K562 (cell line): ENCODE data around the gene CDC45. TPM values are rescaled to one million over a fixed set of nuclear protein-coding genes. Genes with fewer than 3 reads are reported as not detected.

Experiments
- BCOR ChIP-seq: fragments of 450-650 bp; IDR thresholded peaks from 2 replicates; pipeline ENCODE4 v1.6.1; 2016
- HLTF ChIP-seq: fragments of 450-650 bp; IDR thresholded peaks from 2 replicates; pipeline ENCODE4 v1.6.1; 2016
- HSF4 ChIP-seq: fragments of 250-450 bp; sonication (Bioruptor Pico); IDR thresholded peaks from 2 replicates; pipeline ENCODE4 v2.1.2; 2022; ENCODE audit warnings: mild to moderate bottlenecking, moderate library complexity, borderline replicate concordance
- NKRF ChIP-seq: fragments of 450-650 bp; IDR thresholded peaks from 2 replicates; pipeline ENCODE4 v1.6.1; 2016; ENCODE audit warnings: borderline replicate concordance
- NR2F6 ChIP-seq: fragments of 450-650 bp; formaldehyde crosslinking; IDR thresholded peaks from 2 replicates; pipeline ENCODE4 v1.4.0; 2020; ENCODE audit warnings: mild to moderate bottlenecking
- PHB2 ChIP-seq: fragments of 450-650 bp; IDR thresholded peaks from 2 replicates; pipeline ENCODE4 v1.6.1; 2017; ENCODE audit warnings: low read depth
- POLR2H ChIP-seq: IDR thresholded peaks from 2 replicates; pipeline ENCODE4 v1.6.1; 2016; ENCODE audit warnings: missing genetic modification characterization, low read depth, mild to moderate bottlenecking, control low read depth, missing compliant biosample characterization, moderate library complexity
- RBFOX2 ChIP-seq: fragments of 200-400 bp; formaldehyde crosslinking; IDR thresholded peaks from 2 replicates; pipeline ENCODE4 v1.6.1; 2017; ENCODE audit warnings: low read depth, mild to moderate bottlenecking, low read length, moderate library complexity
- THRB ChIP-seq: fragments of 450-650 bp; formaldehyde crosslinking; conservative IDR thresholded peaks from 2 replicates; pipeline ENCODE4 v1.4.0; 2022; ENCODE audit warnings: mild to moderate bottlenecking, missing genetic modification characterization
- ZFP30 ChIP-seq: fragments of 250-450 bp; sonication (Bioruptor Pico); IDR thresholded peaks from 2 replicates; pipeline ENCODE4 v1.8.0; 2022; ENCODE audit warnings: moderate library complexity, mild to moderate bottlenecking, inconsistent platforms, borderline replicate concordance
- ZNF280A ChIP-seq: fragments of 450-650 bp; IDR thresholded peaks from 2 replicates; pipeline ENCODE4 v1.6.1; 2018; ENCODE audit warnings: mild to moderate bottlenecking, low read depth; ENCODE audit not compliant: partially characterized antibody
- ZNF280B ChIP-seq: fragments of 250-450 bp; sonication (Bioruptor Pico); IDR thresholded peaks from 2 replicates; pipeline ENCODE4 v1.5.1; 2021; ENCODE audit warnings: mild to moderate bottlenecking
- ZNF408 ChIP-seq: fragments of 250-450 bp; sonication (Bioruptor Pico); IDR thresholded peaks from 2 replicates; pipeline ENCODE4 v1.4.0; 2020; ENCODE audit warnings: low read depth, mild to moderate bottlenecking, moderate library complexity
- ZNF639 ChIP-seq, 2 experiments: fragments of 200-800 bp in 1 of 2; sonication (Bioruptor generic) in 1 of 2; sonication (generic) in 1 of 2; formaldehyde crosslinking in 1 of 2; IDR thresholded peaks in 1 of 2; conservative IDR thresholded peaks in 1 of 2; 2 replicates each; pipeline versions ENCODE4 v1.5.0 to v1.6.1; 2016 to 2020; ENCODE audit warnings: missing compliant biosample characterization in 1 of 2, missing genetic modification characterization in 1 of 2, missing genetic modification reagents in 1 of 2
- polyA plus RNA-seq, 8 experiments: library from polyadenylated mRNA; depleted of rRNA in 4 of 8; stranded (reverse) in 5 of 8; unstranded in 3 of 8; fragments of >200 nt; fragmentation: Nextera tagmentation in 2 of 8; fragmentation: Illumina TruSeq in 1 of 8; extraction: Ambion mirVana in 2 of 8; extraction: Trizol in 1 of 8; gene quantifications; 2 replicates each; pipeline versions ENCODE4 v1.2.1 to v1.2.3, GENCODE V29; 2011 to 2014; ENCODE audit warnings: inconsistent platforms in 1 of 8, missing spikeins in 1 of 8
- total RNA-seq, 7 experiments: library from RNA; depleted of rRNA in 6 of 7; stranded (reverse); fragments of >200 nt in 6 of 7; fragmentation: Illumina TruSeq in 2 of 7; extraction: Trizol in 2 of 7; gene quantifications; 2 replicates each; pipeline versions ENCODE4 v1.2.1 to v1.2.3, GENCODE V29; 2011 to 2021; ENCODE audit warnings: low replicate concordance in 1 of 7

The CDC45 gene
- total and polyA plus RNA-seq, 9 of the 15 experiments (the other 6 are each of a cell fraction or from before 2014, with no cell fraction given), result 251 to 580 (median 410) TPM

GRCh38 chr22:19445279-19445982, 34.3 kb upstream of the CDC45 start (continued):
- TF ChIP-seq THRB (CRISPR knock-in tag) (peak; percentile 72; the same call in 1 of the 2 replicates), ZFP30 (CRISPR knock-in tag) (0 out of 2 replicates have a peak, but pooled peaks have one; percentile 25), HLTF (peak; percentile 64; the same call in 1 of the 2 replicates), RBFOX2 (peak; percentile 19; the same call in 1 of the 2 replicates), ZNF639 (CRISPR knock-in tag; conservative IDR thresholded peaks at IDR 0.05 in 1 of 2, IDR thresholded peaks at IDR 0.05 in 1 of 2) (0 out of 4 replicates have a peak, but pooled peaks of 1 of the 2 experiments have one; percentile 38), PHB2 (0 out of 2 replicates have a peak, but pooled peaks have one; percentile 34), BCOR (peak; percentile 29; the same call in 1 of the 2 replicates), ZNF408 (CRISPR knock-in tag) (0 out of 2 replicates have a peak, but pooled peaks have one; percentile 14), ZNF280A (peak; percentile 28), ZNF280B (CRISPR knock-in tag) (peak; percentile 75; the same call in 1 of the 2 replicates), NR2F6 (CRISPR knock-in tag) (peak; percentile 80; the same call in 1 of the 2 replicates), HSF4 (CRISPR knock-in tag) (0 out of 2 replicates have a peak, but pooled peaks have one; percentile 45), POLR2H (tag) (peak; percentile 29; the same call in 1 of the 2 replicates), NKRF (0 out of 2 replicates have a peak, but pooled peaks have one; percentile 22)
